H1 (cell line): ENCODE results near the gene NRTN. TPM values are rescaled to one million over a fixed set of nuclear protein-coding genes. Genes with fewer than 3 reads are reported as not detected.

ENCODE experiments used
- CTCF ChIA-PET: fragments of 300-600 bp; sonication (Branson Sonifier 250); formaldehyde crosslinking; loops from one replicate; lab custom pipeline; 2021; ENCODE audit not compliant: partially characterized antibody; lab: Charles Lee
- POLR2A ChIA-PET: fragments of 300-600 bp; sonication (Branson Sonifier 250); formaldehyde crosslinking; loops from one replicate; lab custom pipeline; 2021; ENCODE audit warnings: inconsistent platforms; ENCODE audit not compliant: partially characterized antibody; lab: Charles Lee
- DNase-seq, 2 experiments: peaks; one replicate each; pipeline versions ENCODE4 v3.0.0 to v3.0.0-alpha.2; 2010 to 2022; ENCODE audit warnings: low spot score in 2 of 2, low read depth in 1 of 2, mixed read lengths in 1 of 2
- FAIRE-seq: peaks from 2 replicates; lab custom pipeline; 2011; peaks lifted over from hg19 to GRCh38; lab: Jason Lieb, UNC
- H2AFZ ChIP-seq: 2 replicates; pipeline ENCODE4 v1.8.1; 2012; ENCODE audit warnings: low read length, inconsistent platforms
- H2AK5ac ChIP-seq: 2 replicates; pipeline ENCODE4 v1.6.1; 2013; ENCODE audit warnings: low read depth, low read length
- H2BK120ac ChIP-seq: replicated peaks from 2 replicates; pipeline ENCODE3; 2013; ENCODE audit warnings: low read depth, low read length, inconsistent platforms
- H2BK12ac ChIP-seq: 2 replicates; pipeline ENCODE4 v1.6.1; 2013; ENCODE audit warnings: low read depth, low read length
- H2BK15ac ChIP-seq: 2 replicates; pipeline ENCODE4 v1.6.1; 2013; ENCODE audit warnings: low read length
- H2BK20ac ChIP-seq: 2 replicates; pipeline ENCODE4 v1.6.1; 2013; ENCODE audit warnings: low read length
- H2BK5ac ChIP-seq: 2 replicates; pipeline ENCODE4 v1.6.1; 2013; ENCODE audit warnings: low read depth, low read length
- H3K14ac ChIP-seq: 2 replicates; pipeline ENCODE4 v1.6.1; 2013; ENCODE audit warnings: inconsistent platforms; ENCODE audit not compliant: insufficient read length
- H3K18ac ChIP-seq: 2 replicates; pipeline ENCODE4 v1.6.1; 2013; ENCODE audit warnings: low read length; ENCODE audit errors: extremely low read depth
- H3K23ac ChIP-seq: 2 replicates; pipeline ENCODE4 v1.6.1; 2013; ENCODE audit warnings: inconsistent platforms; ENCODE audit not compliant: insufficient read length
- H3K23me2 ChIP-seq: 2 replicates; pipeline ENCODE4 v1.6.1; 2013; ENCODE audit warnings: low read depth, low read length
- H3K27ac ChIP-seq: 2 replicates; pipeline ENCODE4 v1.6.1; 2011; ENCODE audit warnings: low read depth, low read length, inconsistent platforms
- H3K27me3 ChIP-seq, 4 experiments: replicated peaks in 1 of 4; 1 replicate in 1 of 4; 2 replicates in 3 of 4; pipeline versions ENCODE4 v1.6.1 to v1.8.1; 2011 to 2013; ENCODE audit warnings: low read length in 3 of 4, mild to moderate bottlenecking in 3 of 4, inconsistent platforms in 2 of 4, mixed read lengths in 2 of 4, moderate library complexity in 1 of 4; ENCODE audit not compliant: control insufficient read depth in 3 of 4, insufficient read depth in 3 of 4; ENCODE audit errors: extremely low read depth in 1 of 4
- H3K36me3 ChIP-seq, 4 experiments: 2 replicates each; pipeline versions ENCODE4 v1.6.1 to v1.8.1; 2011 to 2013; ENCODE audit warnings: mild to moderate bottlenecking in 4 of 4, low read length in 3 of 4, moderate library complexity in 2 of 4, control low read depth in 1 of 4, inconsistent platforms in 1 of 4; ENCODE audit not compliant: insufficient read depth in 4 of 4, control insufficient read depth in 2 of 4
- H3K4ac ChIP-seq: replicated peaks from 2 replicates; pipeline ENCODE3; 2013; ENCODE audit warnings: low read length, low read depth, mixed read lengths, inconsistent platforms; ENCODE audit not compliant: insufficient read length
- H3K4me1 ChIP-seq, 4 experiments: replicated peaks in 1 of 4; 1 replicate in 1 of 4; 2 replicates in 3 of 4; pipeline versions ENCODE4 v1.6.1 to v1.8.1; 2011 to 2013; ENCODE audit warnings: low read length in 3 of 4, inconsistent platforms in 2 of 4, mixed read lengths in 1 of 4; ENCODE audit not compliant: insufficient read depth in 4 of 4, control insufficient read depth in 3 of 4
- H3K4me2 ChIP-seq, 2 experiments: 2 replicates each; pipeline versions ENCODE4 v1.6.1 to v1.8.1; 2011 to 2013; ENCODE audit warnings: low read depth in 2 of 2, low read length in 2 of 2, control low read depth in 1 of 2, inconsistent platforms in 1 of 2, mild to moderate bottlenecking in 1 of 2; ENCODE audit not compliant: insufficient read depth in 1 of 2
- H3K4me3 ChIP-seq, 4 experiments: fragments of 200-600, 300-600 bp in 1 of 4; sonication (generic), shearing (Covaris generic), sonication (Bioruptor Twin) in 1 of 4; 2 replicates each; pipeline versions ENCODE4 v1.5.1 to v1.8.1; 2011 to 2016; ENCODE audit warnings: low read length in 4 of 4, low read depth in 3 of 4, control low read depth in 2 of 4, inconsistent platforms in 2 of 4, mild to moderate bottlenecking in 2 of 4, mixed read lengths in 1 of 4, moderate library complexity in 1 of 4; ENCODE audit not compliant: insufficient read depth in 2 of 4; ENCODE audit errors: extremely low read depth in 1 of 4
- H3K56ac ChIP-seq: replicated peaks from 2 replicates; pipeline ENCODE3; 2013; ENCODE audit warnings: low read depth, mild to moderate bottlenecking, mixed read lengths, low read length, inconsistent platforms; ENCODE audit not compliant: insufficient read length
- H3K79me1 ChIP-seq: 2 replicates; pipeline ENCODE4 v1.6.1; 2013; ENCODE audit warnings: low read depth, low read length, control low read depth
- H3K79me2 ChIP-seq, 2 experiments: 2 replicates each; pipeline versions ENCODE4 v1.6.1 to v1.8.1; 2012 to 2013; ENCODE audit warnings: low read length in 2 of 2, mild to moderate bottlenecking in 2 of 2, inconsistent platforms in 1 of 2; ENCODE audit not compliant: insufficient read depth in 2 of 2, control insufficient read depth in 1 of 2
- H3K9ac ChIP-seq, 4 experiments: replicated peaks in 1 of 4; 1 replicate in 1 of 4; 2 replicates in 3 of 4; pipeline versions ENCODE4 v1.6.1 to v1.8.1; 2011 to 2013; ENCODE audit warnings: low read depth in 3 of 4, low read length in 3 of 4, control low read depth in 2 of 4, mild to moderate bottlenecking in 2 of 4, moderate library complexity in 2 of 4, inconsistent platforms in 1 of 4; ENCODE audit errors: extremely low read depth in 1 of 4
- H3K9me3 ChIP-seq, 2 experiments: 2 replicates each; pipeline versions ENCODE4 v1.6.1 to v1.8.1; 2012 to 2013; ENCODE audit warnings: mild to moderate bottlenecking in 2 of 2, moderate library complexity in 2 of 2, control low read depth in 1 of 2, inconsistent platforms in 1 of 2, low read depth in 1 of 2, low read length in 1 of 2, mixed read lengths in 1 of 2; ENCODE audit not compliant: insufficient read depth in 2 of 2
- H4K20me1 ChIP-seq, 2 experiments: replicated peaks in 1 of 2; 2 replicates each; pipeline versions ENCODE3 to v1.8.1; 2011 to 2013; ENCODE audit warnings: inconsistent platforms in 2 of 2, low read length in 2 of 2, mild to moderate bottlenecking in 1 of 2; ENCODE audit not compliant: insufficient read depth in 2 of 2, control insufficient read depth in 1 of 2
- H4K5ac ChIP-seq: 2 replicates; pipeline ENCODE4 v1.6.1; 2013; ENCODE audit warnings: low read length, low read depth, mixed read lengths, inconsistent platforms; ENCODE audit not compliant: insufficient read length
- H4K8ac ChIP-seq: 2 replicates; pipeline ENCODE4 v1.8.0; 2013; ENCODE audit warnings: mild to moderate bottlenecking, moderate library complexity, low read length, inconsistent platforms; ENCODE audit not compliant: insufficient read depth; ENCODE audit errors: extremely low read depth
- H4K91ac ChIP-seq: replicated peaks from 2 replicates; pipeline ENCODE3; 2013; ENCODE audit warnings: low read length, mixed read lengths, inconsistent platforms; ENCODE audit not compliant: insufficient read length
- KDM1A ChIP-seq: fragments of 200-600, 300-600 bp; sonication (generic); IDR thresholded peaks from 2 replicates; pipeline ENCODE4 v1.7.1; 2016; ENCODE audit warnings: mild to moderate bottlenecking, low read length, borderline replicate concordance
- KDM4A ChIP-seq: IDR thresholded peaks from one replicate; pipeline ENCODE4 v1.7.1; 2012; ENCODE audit warnings: low read depth, mild to moderate bottlenecking, moderate library complexity, low read length, inconsistent platforms; ENCODE audit not compliant: severe bottlenecking
- SP2 ChIP-seq: IDR thresholded peaks from 2 replicates; pipeline ENCODE4 v1.6.1; 2012; ENCODE audit warnings: mild to moderate bottlenecking, low read length, inconsistent platforms
- WGBS, 2 experiments: shearing (Covaris generic) in 1 of 2; methylation state at CpG; one replicate each; pipeline versions ENCODE4 v1.1.6 to v1.1.7; 2013 to 2015; ENCODE audit warnings: low lambda C conversion rate in 2 of 2, mixed read lengths in 2 of 2, inconsistent platforms in 1 of 2, low coverage in 1 of 2, missing lambda C conversion rate in 1 of 2; ENCODE audit not compliant: insufficient replicate concordance in 2 of 2, insufficient coverage in 1 of 2, insufficient read length in 1 of 2; ENCODE audit errors: extremely low coverage in 1 of 2, missing lambda C conversion rate in 1 of 2; 5-methylcytosine and 5-hydroxymethylcytosine counted together
- polyA plus RNA-seq, 7 experiments: library from polyadenylated mRNA; depleted of rRNA in 3 of 7; stranded (reverse) in 5 of 7; unstranded in 2 of 7; fragments of >200 nt in 5 of 7; fragments of 200-250 nt in 2 of 7; gene quantifications; 1 replicate in 5 of 7; 2 replicates in 1 of 7; 4 replicates in 1 of 7; pipeline versions ENCODE4 v1.2.1 to v1.2.3, GENCODE V29; 2011 to 2013; ENCODE audit warnings: missing spikeins in 2 of 7, mixed read lengths in 2 of 7
- total RNA-seq: library from RNA; stranded (reverse); fragmentation: NEBNext Ultra II Directional; extraction: Animal tissue kit (Norgen Biotek cat#: 25700); gene quantifications from 2 replicates; pipeline ENCODE4 v1.2.1, GENCODE V29; 2021

The NRTN gene
- total and polyA plus RNA-seq, 2 of the 8 experiments (the other 6 are each of a cell fraction or from before 2014, with no cell fraction given) = 3.9 to 5.3 TPM

DNA sequence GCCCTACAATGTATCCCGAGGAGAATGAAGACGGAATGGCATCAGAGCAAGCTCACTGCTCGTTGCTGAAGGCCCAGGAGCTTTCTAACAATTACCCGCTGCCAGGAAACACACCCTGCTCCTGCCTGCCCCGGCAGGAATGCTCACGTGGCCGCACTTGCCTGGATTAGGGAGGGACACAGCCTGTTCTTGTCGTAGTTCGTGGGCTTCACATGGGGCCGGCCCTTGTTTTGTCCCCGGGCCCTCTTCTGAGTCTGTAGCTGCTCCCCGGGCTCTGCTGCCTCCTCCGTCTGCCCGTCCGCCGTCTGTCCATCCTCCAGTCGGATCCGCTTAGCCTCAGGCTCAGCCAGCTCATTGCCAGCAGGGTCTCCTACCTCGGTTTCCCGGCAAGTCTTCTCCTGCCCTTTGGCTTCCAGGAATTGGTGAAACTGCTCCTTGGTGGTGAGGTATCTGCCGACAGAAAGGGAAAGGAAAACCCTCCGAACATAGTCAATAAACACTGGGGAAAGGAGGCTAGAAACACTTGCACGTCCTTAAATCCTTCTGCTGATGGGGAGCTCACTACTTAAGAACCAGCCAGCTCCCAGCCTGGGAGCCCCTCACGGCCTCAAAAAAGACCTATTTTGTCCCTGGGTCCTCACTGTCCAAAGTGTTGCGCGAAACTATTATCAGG, 14.8 kb upstream of the NRTN start:
- Histone ChIP-seq H2BK15ac (no peak overlapping the region), H3K79me1 (peaks cover 5% of the 10 kb centered on the region; the same call in 1 of the 2 replicates), H3K56ac (no peak overlapping the region), H4K20me1 (peaks cover 0 to 10% of the 10 kb centered on the region in 2 experiments), H2AFZ (no peak overlapping the region), H3K4me1 (no peaks in the 10 kb centered on the region; a peak in 1 of 7 replicates), H3K36me3 (peaks cover 20 to 40% (median 32%) of the 10 kb centered on the region in 4 experiments), H3K4me3 (peak overlapping the region; percentile 77 to 92 (median 82); a peak in 7 of 8 replicates), H3K18ac (no peak overlapping the region), H4K91ac (no peak overlapping the region), H3K23ac (no peak overlapping the region), H3K9me3 (no peaks in the 10 kb centered on the region), H4K5ac (no peak overlapping the region), H3K27me3 (no peaks in the 10 kb centered on the region), H3K23me2 (peaks cover 3% of the 10 kb centered on the region; the same call in 1 of the 2 replicates), H3K4me2 (peak overlapping the region; percentile 52 to 79), H2BK12ac (no peak overlapping the region), H3K79me2 (no peaks in the 10 kb centered on the region), H2AK5ac (no peak overlapping the region), H3K14ac (no peak overlapping the region), H2BK120ac (no peak overlapping the region), H2BK20ac (no peak overlapping the region), H2BK5ac (peak overlapping the region; percentile 98; the same call in 1 of the 2 replicates), H3K9ac (0 out of 7 replicates have a peak overlapping the region, but pooled peaks of 1 of the 4 experiments have one; percentile 20), H3K27ac (peak overlapping the region; percentile 34; the same call in 1 of the 2 replicates), H3K4ac (no peak overlapping the region), H4K8ac (peak overlapping the region; percentile 57; the same call in 1 of the 2 replicates)
- DNase-seq (no peak), FAIRE-seq (no peak)
- WGBS, 2 experiments = 88% methylated on average over 26 of the region's 26 CpGs; no CpG with 5 or more reads in 1 of the 2 experiments
- peak; percentile 6 for TF ChIP-seq KDM4A
- TF ChIP-seq SP2 = no peak
- TF ChIP-seq KDM1A = peak; percentile 32; the same call in 1 of the 2 replicates
- CTCF ChIA-PET = interaction anchor here (1.0 to 2.1 kb wide), 4 partner anchors 14 to 103 kb away, joined by 3 to 5 read pairs (median 4); no protein-coding TSS in a partner anchor
- POLR2A ChIA-PET = interaction anchor here (0.8 to 4.5 kb wide), 14 partner anchors 10 to 188 kb away, joined by 3 to 32 read pairs (median 7); partner anchors contain the start of genes CATSPERD, LONP1, NDUFA11 and RANBP3
